ENCODE data around the gene S100A14. TPM values are rescaled to one million over a fixed set of nuclear protein-coding genes. Genes with fewer than 3 reads are reported as not detected.
A peak's percentile ranks its signal among the peaks of the same experiment; 100 is the strongest.

S100A14 gene
- total and polyA plus RNA-seq, 9 of the 15 experiments (the other 6 are each of a cell fraction or from before 2014, with no cell fraction given) = 0.10 to 0.64 (median 0.24) TPM; not detected in 3

- peak; percentile 49; the same call in 1 of the 2 replicates for TF ChIP-seq ELF1 (tag; IDR thresholded peaks at IDR 0.05)
- no peak for TF ChIP-seq NR4A1 (CRISPR knock-in tag; IDR thresholded peaks at IDR 0.05)
- TF ChIP-seq NR4A1 (tag; IDR thresholded peaks at IDR 0.05) = 0 out of 2 replicates have a peak, but pooled peaks have one; percentile 20
- TF ChIP-seq POLR2A (conservative IDR thresholded peaks at IDR 0.05) = peak; percentile 98
- no peak for TF ChIP-seq DIDO1 (tag; IDR thresholded peaks at IDR 0.05; ENCODE audit: low read depth)
- TF ChIP-seq MGA (IDR thresholded peaks at IDR 0.05) = 0 out of 2 replicates have a peak, but pooled peaks have one; percentile 48
- no peak for TF ChIP-seq EWSR1 (IDR thresholded peaks at IDR 0.05; ENCODE audit: borderline replicate concordance, low read depth, partially characterized antibody)
- no peak; the same call in 1 of the 2 replicates for TF ChIP-seq TGIF2 (CRISPR knock-in tag; IDR thresholded peaks at IDR 0.05)
- TF ChIP-seq FIP1L1 (IDR thresholded peaks at IDR 0.05; ENCODE audit: low read depth, low read length, poor library complexity, severe bottlenecking) = peak; percentile 88
- TF ChIP-seq ZFP1 (CRISPR knock-in tag; IDR thresholded peaks at IDR 0.05) = no peak
- no peak for TF ChIP-seq NFE2 (IDR thresholded peaks at IDR 0.05; ENCODE audit: low read depth)
- peak; percentile 88; the same call in 1 of the 2 replicates for TF ChIP-seq HMGXB4 (CRISPR knock-in tag; IDR thresholded peaks at IDR 0.05)
- TF ChIP-seq DPF2 (IDR thresholded peaks at IDR 0.05) = peak; percentile 30; the same call in 1 of the 2 replicates
These were observed 17.9 kb upstream of the S100A14 start, which contains the start of gene CHTOP (continued) for GRCh38 chr1:153633754-153634665.

All from K562 (cell line).